ENCODE results near the gene CNPY3.
"Not testable (repeated sequence)": the region's sequence is repeated elsewhere in the genome, so short reads cannot be mapped to it uniquely, and the experiment has no call there.

The CNPY3 gene
- total RNA-seq = 39.6 to 54.1 reads per million in 2 donors

DNA sequence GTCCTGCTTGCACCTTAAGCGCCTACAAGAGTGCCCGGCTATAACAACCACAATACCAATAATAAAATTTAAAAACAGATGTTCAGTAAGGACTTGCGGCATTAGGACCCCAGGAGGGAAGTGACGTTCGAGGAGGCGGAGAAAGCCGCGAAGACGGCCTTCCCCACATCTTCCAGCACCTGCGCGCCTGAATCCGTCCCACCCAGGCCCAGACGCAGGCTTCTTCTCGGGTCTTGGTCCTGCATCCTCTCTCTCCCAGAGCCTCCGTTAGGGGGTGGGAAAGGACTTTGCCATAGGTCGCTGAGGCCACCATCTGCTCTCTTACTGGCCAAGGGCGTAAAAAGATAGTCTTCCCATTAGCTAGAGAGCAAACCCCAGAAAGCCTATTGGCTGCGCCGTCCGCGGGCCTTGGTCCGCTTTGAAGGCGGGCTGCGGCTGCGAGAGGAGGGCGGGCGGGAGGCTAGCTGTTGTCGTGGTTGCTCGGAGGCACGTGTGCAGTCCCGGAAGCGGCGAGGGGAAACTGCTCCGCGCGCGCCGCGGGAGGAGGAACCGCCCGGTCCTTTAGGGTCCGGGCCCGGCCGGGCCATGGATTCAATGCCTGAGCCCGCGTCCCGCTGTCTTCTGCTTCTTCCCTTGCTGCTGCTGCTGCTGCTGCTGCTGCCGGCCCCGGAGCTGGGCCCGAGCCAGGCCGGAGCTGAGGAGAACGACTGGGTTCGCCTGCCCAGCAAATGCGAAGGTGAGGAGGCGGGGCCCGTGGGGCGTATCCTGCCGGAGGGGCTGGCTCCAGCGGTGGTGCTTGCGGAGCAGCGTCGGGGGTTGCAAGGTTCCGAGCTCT lies at the start of gene CNPY3:
Gene CNPY3 (plus strand): TSS at position 495 of the 835 bp plus-strand sequence. CDS start 91 bp downstream, at position 586.
- peak; percentile 85 to 99 (median 92) for DNase-seq

DNA sequence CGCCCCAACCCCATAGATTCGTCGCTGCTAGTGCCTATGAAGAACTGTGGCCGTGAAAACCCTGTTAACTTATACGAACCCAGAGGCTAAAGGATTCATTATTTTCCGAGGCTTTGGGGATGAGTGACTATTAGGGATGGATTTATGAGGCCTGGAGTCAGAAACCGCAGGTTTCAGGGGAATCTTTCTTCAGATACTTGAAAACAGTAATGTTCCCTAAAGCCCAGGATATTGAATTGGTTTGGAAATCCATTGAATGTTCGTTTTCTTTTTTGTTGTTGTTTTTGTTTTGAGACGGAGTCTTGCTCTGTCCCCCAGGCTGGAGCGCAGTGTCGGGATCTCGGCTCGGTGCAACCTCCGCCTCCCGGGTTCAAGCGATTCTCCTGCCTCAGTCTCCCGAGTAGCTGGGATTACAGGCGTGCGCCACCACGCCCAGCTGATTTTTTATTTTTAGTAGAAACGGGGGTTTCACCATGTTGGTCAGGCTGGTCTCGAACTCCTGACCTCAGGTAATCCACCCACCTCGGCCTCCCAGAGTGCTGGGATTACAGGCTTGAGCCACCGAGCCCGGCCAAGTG lies 49.0 kb upstream of the CNPY3 start:
- DNase-seq = not testable (repeated sequence)

DNA sequence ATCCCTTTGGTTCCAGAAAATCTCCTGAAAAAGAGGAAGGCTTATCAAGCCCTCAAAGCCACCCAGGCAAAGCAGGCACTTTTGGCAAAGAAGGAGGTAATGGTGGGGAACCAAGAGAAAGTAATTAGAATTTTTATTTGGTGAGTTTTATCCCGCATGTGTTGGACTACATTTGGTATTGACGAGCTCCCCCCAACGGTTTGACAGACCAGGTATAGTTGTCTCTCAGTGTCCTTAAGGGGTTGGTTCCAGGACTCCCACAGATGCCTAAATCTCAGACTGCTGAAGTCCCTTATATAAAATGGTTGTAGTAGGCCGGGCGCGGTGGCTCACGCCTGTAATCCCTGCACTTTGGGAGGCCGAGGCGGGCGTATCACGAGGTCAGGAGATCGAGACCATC lies 48.4 kb upstream of the CNPY3 start:
- peak in 1 of 5 experiments; percentile 35 for DNase-seq

DNA sequence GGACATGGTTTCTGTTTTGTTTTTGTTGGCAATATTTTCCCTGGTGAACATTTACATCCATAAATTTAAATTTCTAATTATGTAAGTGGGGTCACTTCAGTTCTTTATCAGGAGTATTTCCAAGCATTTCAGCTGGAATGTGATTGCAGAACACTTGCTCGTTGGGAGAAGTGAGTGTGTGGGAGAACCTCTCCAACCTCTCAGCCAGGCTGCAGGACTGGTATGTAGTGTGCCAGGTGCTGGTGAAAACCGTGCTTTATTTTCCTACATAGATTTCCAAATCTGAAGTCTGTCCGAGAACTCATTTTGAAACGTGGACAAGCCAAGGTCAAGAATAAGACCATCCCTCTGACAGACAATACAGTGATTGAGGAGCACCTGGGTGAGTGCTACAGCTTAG lies 43.6 kb upstream of the CNPY3 start:
- no peak for DNase-seq

DNA sequence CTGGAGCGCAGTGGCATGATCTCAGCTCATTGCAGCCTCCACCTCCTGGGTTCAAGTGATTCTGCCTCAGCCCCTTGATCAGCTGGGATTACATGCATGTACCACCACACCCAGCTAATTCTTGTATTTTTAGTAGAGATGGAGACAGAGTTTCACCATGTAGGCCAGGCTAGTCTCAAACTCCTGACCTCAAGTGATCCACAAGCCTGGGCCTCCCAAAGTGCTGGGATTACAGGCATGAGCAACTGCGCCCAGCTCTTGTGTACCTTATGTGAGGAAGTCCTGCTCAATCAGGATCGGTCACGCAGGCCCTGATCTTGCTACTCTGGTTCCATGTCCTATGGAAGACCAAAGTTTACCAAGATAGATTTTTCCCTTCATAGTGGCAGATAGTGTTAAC lies 41.1 kb upstream of the CNPY3 start:
- DNase-seq = not testable (repeated sequence)

DNA sequence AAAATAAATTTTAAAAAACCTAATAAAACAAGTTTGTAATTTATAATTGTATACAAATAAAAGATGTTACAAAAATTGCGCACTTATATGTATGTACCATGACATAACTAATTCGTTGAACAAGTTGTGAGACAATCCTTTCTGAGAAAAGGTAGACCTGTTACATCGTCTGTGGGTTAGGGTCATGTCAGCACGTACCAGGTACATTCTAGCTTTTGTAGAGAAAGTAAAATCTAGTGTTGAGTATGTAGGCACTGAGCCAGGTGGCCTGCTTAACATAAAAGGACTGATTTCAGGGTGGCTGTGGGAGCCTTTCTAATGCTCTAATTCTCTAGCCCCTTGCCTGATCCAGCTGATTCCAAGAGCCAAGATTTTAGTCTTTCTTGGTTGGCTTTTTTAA lies 39.5 kb upstream of the CNPY3 start:
- DNase-seq = peak in 1 of 5 experiments; percentile 21

DNA sequence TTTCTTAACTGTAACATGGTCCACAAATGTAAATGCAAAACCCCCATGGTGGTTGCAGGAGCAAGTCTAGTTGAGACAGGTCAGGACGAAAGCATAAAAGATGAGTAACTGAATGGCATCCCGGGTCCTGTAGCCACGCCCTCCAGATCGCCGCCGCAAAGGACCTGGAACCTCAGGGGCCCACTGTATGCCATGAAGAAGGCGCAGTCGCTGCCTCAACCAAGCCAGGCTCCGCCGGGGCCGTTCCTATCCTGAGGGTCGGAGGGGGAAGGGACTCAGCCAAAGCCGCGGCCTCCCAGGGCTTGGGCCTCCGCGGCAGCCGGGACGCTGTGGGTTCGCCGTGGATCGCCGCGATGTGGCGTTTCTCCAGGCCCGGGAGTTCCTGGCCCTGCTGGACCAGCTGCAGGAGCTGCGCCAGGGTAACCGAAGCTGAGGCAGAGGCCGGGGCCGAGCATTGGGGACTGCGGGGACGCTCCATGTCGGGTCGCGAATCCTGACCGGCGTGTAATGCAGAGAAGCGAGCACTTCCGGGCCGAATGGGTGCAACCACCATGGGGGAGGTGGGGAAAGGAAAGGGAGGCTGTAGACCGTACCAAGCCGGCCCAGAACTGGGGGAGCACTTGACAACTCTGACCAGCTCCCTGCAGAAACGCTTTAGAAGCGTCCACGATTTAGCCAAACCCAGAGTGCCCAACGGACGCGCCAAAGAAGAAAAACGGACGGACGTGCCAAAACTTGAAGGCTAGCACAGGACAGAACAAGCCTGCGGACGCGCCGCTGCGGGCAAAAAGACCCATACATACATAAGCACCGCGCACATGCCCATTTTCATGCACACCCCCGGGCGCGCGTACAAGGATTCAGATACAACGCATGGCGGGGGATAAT lies 38.7 kb upstream of the CNPY3 start:
- peak; percentile 59 to 96 (median 83) for DNase-seq

DNA sequence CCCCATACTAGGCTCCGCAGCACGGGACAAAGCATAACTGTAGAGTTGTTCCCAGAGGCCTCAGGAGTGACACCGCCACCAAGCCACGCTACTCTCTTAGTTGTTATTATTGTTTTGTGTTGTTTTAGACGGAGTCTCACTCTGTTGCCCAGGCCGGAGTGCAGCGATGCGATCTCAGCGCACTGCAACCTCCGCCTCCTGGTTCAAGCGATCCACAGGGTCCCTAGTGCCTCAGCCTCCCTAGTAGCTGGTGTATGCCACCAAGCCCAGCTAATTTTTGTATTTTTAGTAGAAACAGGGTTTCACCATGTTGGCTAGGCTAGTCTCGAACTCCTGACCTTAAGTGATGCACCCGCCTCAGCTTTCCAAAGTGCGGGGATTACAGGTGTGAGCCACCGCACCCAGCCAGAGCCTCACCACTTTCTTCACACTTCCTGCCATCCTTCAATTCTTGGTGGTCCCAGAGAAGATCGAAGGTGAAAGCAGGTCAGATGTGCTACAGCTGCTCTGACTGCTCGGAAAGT lies 38.0 kb upstream of the CNPY3 start:
- no peak for DNase-seq

DNA sequence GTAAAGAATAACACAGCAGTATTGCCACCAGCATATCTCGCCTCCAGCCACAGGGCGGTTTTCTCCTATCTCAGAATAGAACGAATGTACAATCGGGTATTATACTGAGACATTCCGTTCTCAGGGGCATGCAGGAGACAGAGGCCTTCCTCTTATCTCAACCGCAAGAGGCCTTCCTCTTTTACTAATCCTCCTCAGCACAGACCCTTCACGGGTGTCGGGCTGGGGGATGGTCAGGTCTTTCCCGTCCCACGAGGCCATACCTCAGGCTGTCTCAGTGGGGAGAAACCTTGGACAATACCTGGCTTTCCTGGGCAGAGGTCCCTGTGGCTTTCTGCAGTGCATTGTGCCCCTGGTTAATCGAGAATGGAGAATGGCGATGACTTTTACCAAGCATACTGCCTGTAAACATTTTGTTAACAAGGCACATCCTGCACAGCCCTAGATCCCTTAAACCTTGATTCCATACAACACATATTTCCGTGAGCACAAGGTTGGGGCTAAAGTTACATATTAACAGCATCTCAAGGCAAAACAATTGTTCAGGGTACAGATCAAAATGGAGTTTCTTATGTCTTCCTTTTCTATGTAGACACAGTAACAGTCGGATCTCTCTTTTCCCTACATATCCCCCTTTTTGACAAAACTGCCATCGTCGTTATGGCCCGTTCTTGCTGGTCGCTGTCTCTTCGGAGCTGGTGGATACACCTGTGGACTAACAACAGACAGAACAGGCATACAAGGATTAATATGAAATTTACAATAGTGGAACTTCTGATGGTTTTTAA lies 35.0 kb upstream of the CNPY3 start:
- DNase-seq = not testable (repeated sequence)

DNA sequence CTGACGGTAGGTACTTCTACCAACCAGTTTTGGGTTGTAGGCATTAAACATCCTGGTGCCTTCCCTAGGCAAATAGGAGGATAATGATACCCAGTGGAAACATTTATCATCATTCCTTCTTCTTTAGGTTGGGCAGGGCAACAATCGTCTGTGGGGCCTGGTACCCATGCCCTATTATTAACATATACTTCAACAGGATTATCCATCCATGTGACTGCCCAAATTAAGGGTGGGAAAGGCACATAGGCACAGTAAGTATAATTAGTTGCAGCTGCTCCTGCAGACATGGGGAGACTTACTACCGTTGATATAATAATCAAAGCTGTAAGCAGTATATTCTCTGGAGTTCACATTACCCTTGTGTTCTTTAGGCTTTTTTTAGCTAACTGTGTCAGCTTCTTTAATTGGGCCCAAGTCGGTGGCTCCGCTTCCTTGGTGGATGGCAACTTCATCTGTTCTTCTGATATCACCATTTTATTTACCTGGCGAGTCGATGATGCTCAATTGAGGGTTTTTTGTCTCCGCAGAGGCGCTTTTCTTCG lies 33.0 kb upstream of the CNPY3 start:
- DNase-seq = no peak

DNA sequence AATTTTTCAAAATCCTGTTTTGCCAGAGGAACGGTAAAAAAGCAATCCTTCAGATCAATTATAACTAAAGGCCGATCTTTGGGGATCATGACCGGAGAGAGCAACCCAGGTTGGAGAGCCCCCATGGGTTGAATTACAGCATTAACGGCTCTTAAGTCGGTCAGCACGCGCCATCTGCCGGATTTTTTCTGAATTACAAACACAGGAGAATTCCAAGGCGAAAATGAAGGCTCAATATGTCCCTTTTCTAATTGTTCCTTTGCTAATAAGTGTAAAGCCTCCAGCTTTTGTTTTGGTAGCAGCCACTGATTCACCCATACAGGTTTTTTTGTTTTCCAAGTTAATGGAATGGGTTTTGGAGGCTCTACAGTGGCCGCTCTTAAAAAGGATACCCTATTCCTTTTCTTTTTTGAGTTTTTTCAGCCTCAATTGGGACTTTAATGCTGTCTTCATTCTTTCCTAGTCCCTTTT lies 30.4 kb upstream of the CNPY3 start:
- peak in 4 of 5 experiments; percentile 47 to 65 (median 51) for DNase-seq

DNA sequence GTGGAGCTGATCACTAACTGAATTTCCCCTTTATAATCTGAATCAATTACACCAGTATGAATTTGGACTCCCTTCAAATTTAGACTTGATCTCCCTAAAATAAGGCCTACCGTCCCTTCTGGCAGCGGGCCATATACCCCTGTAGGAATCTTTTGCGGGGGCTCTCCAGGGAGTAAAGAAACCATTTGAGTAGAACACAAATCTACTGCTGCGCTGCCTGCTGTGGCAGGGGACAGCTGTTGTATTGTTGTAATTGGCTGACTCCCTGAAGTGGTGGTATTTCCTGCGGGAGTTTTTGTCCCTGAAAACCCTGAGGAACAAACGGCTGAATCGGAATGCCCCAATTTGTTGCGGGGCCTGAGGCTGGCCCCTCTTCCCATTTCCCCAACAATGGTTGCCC lies 29.4 kb upstream of the CNPY3 start:
- no peak for DNase-seq

DNA sequence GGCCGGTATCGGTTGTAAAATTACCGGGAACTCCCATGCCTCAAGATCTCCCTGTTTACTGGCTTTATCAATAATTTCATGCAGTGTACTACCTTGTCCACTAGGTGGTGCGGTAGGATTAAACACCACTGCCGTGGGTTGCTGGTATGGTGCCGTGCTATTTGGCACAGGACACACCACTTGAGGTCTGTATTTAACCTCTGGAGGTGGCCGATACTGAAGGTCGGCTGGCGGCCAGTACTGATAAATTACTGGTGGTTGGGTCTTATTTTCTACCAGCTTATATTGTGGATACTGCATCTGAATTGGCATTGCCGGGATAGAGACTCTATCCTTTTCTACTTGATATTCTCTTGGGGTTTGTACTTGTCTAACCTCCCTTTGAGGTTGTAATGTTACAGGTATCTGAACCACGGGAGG lies 27.7 kb upstream of the CNPY3 start:
- DNase-seq = peak in 4 of 5 experiments; percentile 27 to 76 (median 53)

DNA sequence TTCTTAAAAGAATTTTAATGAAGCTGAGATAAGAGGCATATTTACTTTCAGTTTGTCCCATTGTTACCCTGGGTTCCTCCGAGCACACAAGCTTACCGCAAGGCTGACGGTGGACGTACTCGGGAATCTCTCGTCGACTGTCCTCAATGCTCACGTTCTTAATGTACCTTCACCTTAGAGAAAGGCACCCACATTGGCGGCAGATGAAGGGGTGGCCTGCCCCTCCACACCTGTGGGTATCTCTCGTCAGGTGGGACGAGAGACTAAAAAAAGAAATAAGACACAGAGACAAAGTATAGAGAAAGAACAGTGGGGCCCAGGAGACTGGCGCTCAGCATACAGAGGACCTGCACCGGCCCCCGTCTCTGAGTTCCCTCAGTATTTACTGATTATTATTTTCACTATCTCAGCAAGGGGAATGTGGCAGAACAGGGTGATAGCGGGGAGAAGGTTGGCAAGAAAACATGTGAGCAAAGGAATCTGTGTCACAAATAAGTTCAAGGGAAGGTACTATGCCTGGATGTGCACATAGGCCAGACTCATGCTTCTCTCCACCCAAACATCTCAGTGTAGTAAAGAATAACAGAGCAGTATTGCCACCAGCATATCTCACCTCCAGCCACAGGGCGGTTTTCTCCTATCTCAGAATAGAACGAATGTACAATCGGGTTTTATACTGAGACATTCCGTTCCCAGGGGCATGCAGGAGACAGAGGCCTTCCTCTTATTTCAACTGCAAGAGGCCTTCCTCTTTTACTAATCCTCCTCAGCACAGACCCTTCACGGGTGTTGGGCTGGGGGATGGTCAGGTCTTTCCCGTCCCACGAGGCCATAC lies 26.6 kb upstream of the CNPY3 start:
- DNase-seq = not testable (repeated sequence)

DNA sequence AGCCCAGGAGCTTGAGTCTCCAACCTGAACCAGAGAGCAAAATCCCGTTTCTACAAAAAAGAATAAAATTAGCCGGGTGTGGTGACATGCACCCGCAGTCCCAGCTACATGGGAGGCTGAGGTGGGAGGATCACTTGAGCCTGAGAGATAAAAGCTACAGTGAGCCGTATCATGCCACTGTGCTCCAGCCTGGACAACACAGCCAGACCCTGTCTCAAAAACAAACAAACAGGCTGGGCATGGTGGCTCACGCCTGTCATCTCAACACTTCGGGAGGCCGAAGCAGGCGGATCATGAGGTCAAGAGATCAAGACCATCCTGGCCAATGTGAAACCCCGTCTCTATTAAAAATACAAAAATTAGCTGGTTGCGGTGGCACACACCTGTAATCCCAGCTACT lies 24.8 kb upstream of the CNPY3 start:
- DNase-seq = no peak

DNA sequence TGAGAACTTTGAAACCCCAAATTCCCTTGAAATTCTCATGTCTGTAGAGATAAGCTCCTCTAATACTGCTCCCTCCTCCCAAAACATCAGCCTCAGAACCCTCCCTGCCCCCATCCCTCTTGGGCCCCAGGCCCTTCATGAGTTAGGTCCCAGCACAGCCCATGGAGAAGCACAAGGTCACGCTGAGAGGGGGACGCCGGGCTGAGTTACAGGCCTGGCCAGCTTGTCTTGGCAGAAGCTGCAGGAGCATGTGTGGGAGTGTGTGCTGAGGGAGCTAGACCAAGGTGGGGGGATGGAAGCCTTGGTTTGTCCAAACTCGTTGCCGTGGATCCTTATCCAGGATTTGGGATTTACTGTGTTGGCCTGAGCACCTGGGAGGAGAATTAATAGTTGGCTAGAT lies 21.9 kb upstream of the CNPY3 start:
- no peak for DNase-seq

DNA sequence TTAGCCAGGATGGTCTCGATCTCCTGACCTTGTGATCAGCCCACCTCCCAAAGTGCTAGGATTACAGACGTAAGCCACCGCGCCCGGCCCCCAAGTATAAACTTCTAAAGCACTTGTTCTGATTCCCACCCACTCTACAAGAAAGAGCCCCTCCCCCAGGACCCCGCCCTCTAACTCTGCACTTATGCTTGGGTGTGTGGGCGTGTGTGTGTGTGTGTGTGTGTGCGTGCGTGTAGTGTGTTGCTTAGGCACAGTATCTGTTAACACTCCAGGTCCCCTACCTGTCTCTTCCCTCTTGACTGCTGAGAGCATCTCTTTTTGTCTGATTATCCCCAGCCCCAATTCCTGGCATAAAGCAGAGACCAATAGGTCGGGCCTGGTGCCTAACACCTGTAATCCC lies 19.4 kb upstream of the CNPY3 start:
- DNase-seq = peak in 1 of 5 experiments; percentile 21

DNA sequence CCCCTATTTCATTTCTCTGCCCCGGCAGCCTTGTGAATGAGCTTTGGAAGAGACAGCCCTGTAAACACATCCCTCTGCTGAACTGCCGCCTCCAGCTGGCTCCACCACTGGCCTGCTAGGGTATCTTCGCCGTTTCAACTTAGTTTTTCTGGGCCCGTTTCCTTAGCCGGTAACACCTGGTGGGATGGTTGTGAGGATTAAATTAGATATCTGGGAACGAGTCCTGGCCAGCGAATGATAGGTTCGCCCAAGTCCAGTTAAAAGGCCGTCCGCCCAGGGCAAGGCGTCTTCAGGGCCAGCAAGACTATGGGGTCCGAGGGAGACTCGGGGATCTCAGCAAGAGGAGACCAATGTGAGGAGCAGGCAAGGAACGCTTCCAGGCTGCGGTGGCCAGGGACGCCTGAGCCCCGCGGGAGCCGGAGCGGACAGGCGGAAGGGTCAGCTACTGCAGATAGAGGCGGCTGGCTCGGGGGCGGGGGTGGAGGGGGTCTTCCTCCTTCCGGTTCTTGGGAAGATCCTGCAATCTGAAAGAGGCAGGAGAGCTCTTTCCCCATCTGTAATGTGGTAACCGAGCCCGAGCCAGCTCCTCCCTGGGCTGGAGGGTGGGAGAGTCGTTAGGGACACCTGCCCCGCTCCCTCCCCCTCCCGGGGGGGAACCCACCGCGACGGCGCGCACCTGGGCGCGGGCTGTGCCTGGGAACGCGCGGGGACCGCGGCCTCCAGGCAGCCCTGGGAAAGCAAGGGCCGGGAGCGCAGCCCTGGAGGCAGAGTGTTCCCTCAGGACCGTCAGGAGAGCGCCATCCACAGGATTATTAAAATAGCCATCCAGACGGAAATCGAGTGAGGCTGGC lies 17.9 kb upstream of the CNPY3 start:
- DNase-seq = no peak

DNA sequence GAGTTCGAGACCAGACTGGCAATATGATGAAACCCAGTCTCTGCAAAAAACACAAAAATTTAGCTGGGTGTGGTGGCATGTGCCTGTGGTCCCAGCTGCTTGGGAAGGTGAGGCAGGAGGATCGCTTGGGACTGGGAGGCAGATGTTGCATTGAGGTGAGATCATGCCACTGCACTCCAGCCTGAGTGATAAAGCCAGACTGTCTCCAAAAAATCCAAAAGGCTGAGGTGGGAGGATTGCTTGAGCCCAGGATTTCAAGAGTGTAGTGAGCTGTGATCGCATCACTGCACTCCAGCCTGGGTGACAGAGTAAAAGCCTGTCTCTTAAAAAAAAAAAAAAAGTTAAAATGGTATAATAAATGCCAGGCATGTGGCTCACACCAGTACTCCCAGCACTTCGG lies 14.7 kb upstream of the CNPY3 start:
- DNase-seq = no peak

DNA sequence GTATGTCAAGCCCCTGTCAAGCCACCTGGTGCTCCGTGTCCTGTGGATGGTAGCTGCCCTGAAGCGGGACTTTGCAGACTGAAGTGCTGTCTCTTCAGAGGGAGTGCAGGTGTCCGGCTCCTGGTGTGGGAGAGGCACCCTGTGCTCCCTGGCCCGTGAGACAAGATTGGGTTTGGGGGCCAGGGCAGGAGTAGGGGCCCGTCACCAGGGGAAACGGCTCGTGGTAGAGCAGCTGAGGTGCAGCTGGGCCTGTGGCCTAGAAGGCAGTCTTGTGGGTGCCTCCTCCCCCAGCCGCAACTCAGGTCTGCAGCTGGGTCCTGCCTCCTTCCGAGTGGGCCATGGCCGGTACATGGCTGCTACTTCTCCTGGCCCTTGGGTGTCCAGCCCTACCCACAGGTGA lies 13.5 kb upstream of the CNPY3 start, which contains the start of gene PTCRA:
Gene PTCRA (plus strand): TSS at position 322 of the 400 bp plus-strand sequence. CDS start 17 bp downstream, at position 339.
- DNase-seq = no peak

Data from T-helper 2 cell (primary cell).